Activated CD8-positive, alpha-beta memory T cell treated with anti-CD3 and anti-CD28 coated beads, Interleukin-2, amount 50 U/mL, for 48 hours (primary cell): ENCODE results near the gene CYP26B1.

Source experiments
- DNase-seq: peaks from one replicate; pipeline ENCODE4 v3.0.0-alpha.2; 2020

Gene CYP26B1

DNA sequence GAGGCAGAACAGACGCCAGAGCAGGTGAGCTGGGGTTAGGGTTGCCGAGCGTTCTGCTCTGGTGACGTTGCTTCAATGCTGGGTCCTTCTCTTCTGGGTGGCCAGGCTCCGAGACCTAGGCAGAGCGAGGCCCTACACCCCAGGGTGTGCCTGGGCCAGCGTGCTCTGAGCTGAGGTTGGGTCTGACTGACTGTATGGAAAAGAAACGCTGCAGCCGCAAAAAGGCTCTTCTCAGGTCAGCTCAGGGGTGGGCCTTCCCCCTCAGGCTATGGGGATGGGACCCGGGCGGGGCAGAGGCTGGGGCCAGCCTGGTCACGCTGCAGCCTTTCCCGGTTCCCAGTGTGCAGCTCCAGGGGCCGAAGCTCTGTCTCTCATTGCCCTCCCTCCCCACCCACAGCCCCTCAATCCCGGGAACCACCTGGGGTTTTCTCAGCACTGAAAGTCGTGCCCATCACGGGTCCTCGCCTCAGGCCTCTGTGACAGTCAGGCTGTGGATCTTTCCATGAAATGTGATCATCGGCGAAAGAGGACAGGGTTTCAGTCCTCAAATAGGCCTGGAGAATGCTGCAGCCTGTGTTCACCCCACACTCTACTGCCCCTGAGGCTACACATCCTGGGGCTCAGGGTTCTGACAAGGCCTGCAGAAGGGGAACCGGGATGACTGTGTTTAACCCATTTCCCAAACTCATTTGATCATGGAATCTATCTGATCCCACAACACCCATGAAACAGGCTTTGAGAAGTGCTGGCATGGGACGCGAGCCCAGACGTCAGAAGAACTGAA lies 19.4 kb downstream of the CYP26B1 start:
- DNase-seq, result peak; percentile 23

DNA sequence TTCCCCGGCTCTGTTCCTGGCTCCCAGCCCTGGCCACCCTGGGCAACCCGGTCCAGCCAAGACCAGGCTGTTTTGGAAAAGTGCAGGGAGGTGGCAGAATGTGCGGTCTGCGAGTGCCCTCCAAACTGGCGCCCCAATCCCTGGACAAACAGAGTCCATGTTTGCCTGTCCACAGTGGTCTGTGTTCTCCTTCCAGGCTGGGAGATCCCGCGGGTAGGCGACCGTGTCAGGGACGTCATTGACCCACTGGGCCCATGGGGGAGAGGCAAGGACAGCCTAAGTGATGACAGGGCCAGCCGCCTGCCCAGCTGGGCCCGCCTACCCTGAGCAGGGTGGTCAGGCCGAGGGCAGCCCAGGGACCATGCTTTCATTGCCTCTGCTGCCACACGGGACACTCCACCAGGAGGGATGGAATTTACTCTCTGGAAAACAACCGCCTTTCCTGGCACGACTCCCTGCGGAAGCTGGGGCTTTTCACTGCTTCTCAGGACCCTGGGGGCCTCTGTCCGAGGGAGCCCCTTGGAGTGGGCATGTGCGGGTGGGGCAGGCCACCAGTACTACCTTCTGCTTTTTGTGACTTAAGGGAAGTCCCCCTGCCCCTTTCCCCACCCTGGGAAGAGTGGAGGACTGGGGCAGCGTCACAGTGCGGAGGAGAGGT lies 20.1 kb downstream of the CYP26B1 start:
- DNase-seq, result peak; percentile 22

GRCh38 chr2:72126186-72127100 lies 21.2 kb downstream of the CYP26B1 start:
- peak; percentile 18 for DNase-seq

DNA sequence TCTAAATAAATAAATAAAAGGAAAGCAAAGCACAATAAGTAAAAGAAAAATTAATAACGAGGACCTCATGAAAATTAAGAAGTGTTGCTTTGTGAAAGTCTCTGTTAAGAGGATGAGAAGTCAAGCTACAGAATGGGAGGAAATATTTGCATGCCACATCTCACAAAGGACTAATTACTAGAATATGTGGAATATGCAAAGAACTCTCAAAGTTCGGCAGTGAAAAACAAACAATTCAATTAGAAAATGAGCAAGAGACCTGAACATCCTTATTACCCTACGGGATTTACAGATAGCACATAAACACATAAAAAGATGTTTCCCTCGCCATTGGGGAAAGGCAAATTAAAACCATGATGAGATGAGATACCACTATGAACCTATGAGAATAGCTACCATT lies 23.3 kb downstream of the CYP26B1 start:
- no peak for DNase-seq

GRCh38 chr2:72121153-72121552 lies 26.5 kb downstream of the CYP26B1 start:
- no peak for DNase-seq

- DNase-seq, result peak; percentile 2
Measured at GRCh38 chr2:72118951-72119350, 28.7 kb downstream of the CYP26B1 start.

- DNase-seq, result no peak
Measured at GRCh38 chr2:72118386-72118785, 29.3 kb downstream of the CYP26B1 start.

GRCh38 chr2:72117718-72118117 lies 29.9 kb downstream of the CYP26B1 start:
- DNase-seq, result peak; percentile 7

GRCh38 chr2:72117029-72117428 lies 30.6 kb downstream of the CYP26B1 start:
- no peak for DNase-seq

GRCh38 chr2:72116081-72116533 lies 31.6 kb downstream of the CYP26B1 start:
- no peak for DNase-seq

GRCh38 chr2:72115110-72116080 lies 32.3 kb downstream of the CYP26B1 start:
- DNase-seq, result no peak

DNA sequence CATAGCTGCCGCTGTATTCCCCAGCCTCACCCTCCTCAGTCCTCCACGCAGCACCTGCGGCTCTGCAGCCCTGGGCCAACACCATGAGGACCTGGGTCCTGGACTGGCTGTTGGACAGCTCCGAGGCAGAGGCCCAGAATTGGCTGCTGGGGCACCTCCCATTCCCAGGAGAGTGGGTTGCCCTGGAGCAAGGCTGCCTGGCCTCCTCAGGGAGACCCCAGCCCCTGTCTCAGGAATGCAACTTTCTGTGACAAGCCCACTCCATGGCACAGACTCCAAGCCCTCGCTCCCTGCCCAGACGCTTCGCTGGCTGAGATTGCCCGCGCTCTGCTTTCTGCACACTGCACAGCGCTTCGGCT lies 33.0 kb downstream of the CYP26B1 start:
- peak; percentile 7 for DNase-seq

GRCh38 chr2:72113847-72114692 lies 33.6 kb downstream of the CYP26B1 start:
- peak; percentile 15 for DNase-seq

DNA sequence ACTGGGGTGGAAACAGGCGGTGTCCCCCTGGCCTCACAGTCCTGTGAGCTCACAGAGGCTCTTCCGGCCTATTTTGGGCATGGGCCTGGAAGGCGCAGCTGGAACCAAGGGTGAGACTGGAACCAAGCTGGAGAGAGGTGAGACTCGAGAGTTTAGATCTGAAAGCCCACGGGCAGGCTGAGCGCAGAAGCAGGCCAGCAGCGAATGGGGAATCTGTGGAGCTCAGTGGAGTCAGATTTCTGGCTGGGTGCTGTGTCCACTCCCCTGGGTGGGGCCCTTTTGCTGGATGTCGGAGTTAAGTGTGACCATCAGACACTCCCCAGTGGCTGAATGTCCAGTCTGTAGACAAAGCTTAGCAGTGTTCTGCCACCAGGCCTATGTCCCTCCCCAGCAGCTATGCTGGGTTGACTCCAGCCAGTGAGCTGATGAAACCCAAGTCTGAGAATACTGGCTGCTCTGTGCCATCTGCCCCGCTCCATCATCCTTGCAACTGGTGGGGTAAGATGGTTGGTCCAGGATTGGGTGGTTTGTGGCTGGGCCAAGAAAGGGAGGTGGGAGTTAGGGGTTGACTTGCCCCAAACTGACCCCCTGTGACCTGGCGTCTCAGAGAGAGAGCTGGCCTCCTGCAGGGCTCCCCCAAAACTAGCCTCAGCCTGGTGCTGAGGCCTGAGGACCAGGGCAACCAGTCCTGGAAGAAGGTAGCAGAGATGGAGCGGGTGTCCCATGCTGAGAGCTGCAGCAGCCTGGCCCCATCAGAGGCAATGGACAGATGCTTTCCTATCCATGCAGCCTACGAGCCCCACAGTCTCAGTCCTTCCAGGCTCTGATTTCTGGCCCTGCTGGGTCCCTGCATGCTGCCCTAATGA lies 34.4 kb downstream of the CYP26B1 start:
- DNase-seq, result peak; percentile 15

- peak; percentile 12 for DNase-seq
Measured at GRCh38 chr2:72112401-72112800, 35.3 kb downstream of the CYP26B1 start.

- peak; percentile 2 for DNase-seq
Measured at GRCh38 chr2:72111061-72111460, 36.6 kb downstream of the CYP26B1 start.

DNA sequence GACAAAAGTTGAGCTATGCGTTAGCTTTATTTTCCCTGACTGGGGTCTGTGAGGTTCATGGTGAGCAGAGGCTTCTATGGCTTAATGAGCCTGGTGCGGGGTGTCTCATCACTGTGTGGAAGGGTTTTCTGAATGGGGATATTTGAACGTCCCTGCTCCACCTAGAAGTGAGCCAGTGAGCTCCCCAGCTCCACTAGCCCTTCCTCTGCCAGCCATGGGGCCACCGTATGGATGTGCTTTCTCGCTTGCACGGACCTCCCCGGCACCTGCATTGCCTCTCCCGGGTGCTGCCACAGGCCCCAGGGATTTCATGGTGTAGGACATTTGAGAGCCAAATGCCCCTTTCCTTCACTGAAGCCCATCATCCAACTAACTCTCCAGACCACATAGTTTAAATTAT lies 37.8 kb downstream of the CYP26B1 start:
- DNase-seq, result peak; percentile 3

GRCh38 chr2:72109291-72109690 lies 38.4 kb downstream of the CYP26B1 start:
- DNase-seq, result peak; percentile 8

GRCh38 chr2:72108121-72108520 lies 39.5 kb downstream of the CYP26B1 start:
- DNase-seq, result no peak

DNA sequence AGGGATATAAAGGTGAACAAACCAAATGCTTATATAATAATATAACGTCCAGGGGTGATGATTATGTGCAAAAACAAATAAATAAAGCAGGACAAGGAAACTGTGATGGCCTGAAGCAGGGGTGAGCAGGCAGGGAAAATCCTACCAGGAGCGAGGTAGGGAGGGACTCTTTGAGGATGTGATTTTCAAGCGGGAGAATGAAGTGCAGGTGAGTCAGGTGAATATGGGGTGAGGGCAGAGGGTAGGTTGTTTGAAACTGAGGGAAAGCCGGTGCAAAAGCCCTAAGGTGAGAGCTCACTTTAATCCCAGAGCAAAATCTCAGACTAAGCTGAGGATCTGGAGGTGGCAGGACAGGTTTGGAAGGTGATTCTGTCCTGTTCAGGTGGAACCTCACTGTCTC lies 40.7 kb downstream of the CYP26B1 start:
- DNase-seq, result peak; percentile 10
